ENCODE results near the gene LY86.

The LY86 gene

GRCh38 chr6:6685249-6686040 is 96.9 kb downstream of the LY86 start:
- no peak for DNase-seq

GRCh38 chr6:6686176-6686575 is 97.7 kb downstream of the LY86 start:
- no peak for DNase-seq

- peak; percentile 96 for DNase-seq
Measured at GRCh38 chr6:6686748-6687601, 98.5 kb downstream of the LY86 start.

GRCh38 chr6:6688283-6688682 is 99.8 kb downstream of the LY86 start:
- no peak for DNase-seq

- no peak for DNase-seq
Measured at GRCh38 chr6:6688951-6689350, 100.4 kb downstream of the LY86 start.

- no peak for DNase-seq
Measured at GRCh38 chr6:6689400-6690143, 101.1 kb downstream of the LY86 start.

- no peak for DNase-seq
Measured at GRCh38 chr6:6690144-6690483, 101.6 kb downstream of the LY86 start.

- peak; percentile 41 for DNase-seq
Measured at GRCh38 chr6:6694368-6694780, 105.9 kb downstream of the LY86 start.

GRCh38 chr6:6694825-6695624 is 106.5 kb downstream of the LY86 start:
- peak; percentile 78 for DNase-seq

GRCh38 chr6:6695625-6696276 is 107.2 kb downstream of the LY86 start:
- DNase-seq = peak; percentile 78

GRCh38 chr6:6696867-6697531 is 108.5 kb downstream of the LY86 start:
- DNase-seq = peak; percentile 27

- DNase-seq = no peak
Measured at GRCh38 chr6:6697620-6698019, 109.1 kb downstream of the LY86 start.

GRCh38 chr6:6699741-6700367 is 111.3 kb downstream of the LY86 start:
- DNase-seq = peak; percentile 95

- peak; percentile 63 for DNase-seq
Measured at GRCh38 chr6:6700407-6701270, 112.1 kb downstream of the LY86 start.

- DNase-seq = no peak
Measured at GRCh38 chr6:6701864-6702263, 113.3 kb downstream of the LY86 start.

- DNase-seq = no peak
Measured at GRCh38 chr6:6703699-6704098, 115.2 kb downstream of the LY86 start.
